Measurements from ENCODE around the gene RAB1A. TPM values are rescaled to one million over a fixed set of nuclear protein-coding genes. Genes with fewer than 3 reads are reported as not detected.
"Not testable (repeated sequence)": the region's sequence is repeated elsewhere in the genome, so short reads cannot be mapped to it uniquely, and the experiment has no call there.

The RAB1A gene
- total RNA-seq, 1 experiment from 2014 or later = 79.1 TPM

GRCh38 chr2:65153515-65153914, 23.6 kb upstream of the RAB1A start:
- Histone ChIP-seq H3K27me3 (ENCODE audit: low read length) (no peaks in the 10 kb centered on the region), H2AFZ (ENCODE audit: low read length) (no peak overlapping the region), H3K79me2 (ENCODE audit: low read length) (no peaks in the 10 kb centered on the region), H3K4me3 (ENCODE audit: low read length) (no peak overlapping the region), H3K4me1 (ENCODE audit: low read length) (peaks cover 8% of the 10 kb centered on the region), H3K9me3 (ENCODE audit: low read length) (no peaks in the 10 kb centered on the region), H3K9me2 (replicated peaks; ENCODE audit: insufficient read depth, low read length) (no peaks in the 10 kb centered on the region), H3K36me3 (ENCODE audit: insufficient read depth, low read length) (no peaks in the 10 kb centered on the region), H3K9ac (ENCODE audit: low read length) (no peak overlapping the region), H3K4me2 (ENCODE audit: low read depth, low read length, poor library complexity, severe bottlenecking) (no peak overlapping the region), H3K27ac (ENCODE audit: low read length) (no peak overlapping the region), H4K20me1 (ENCODE audit: insufficient read depth, low read depth, low read length) (no peaks in the 10 kb centered on the region)
- no peak for DNase-seq

GRCh38 chr2:65146078-65146477, 16.2 kb upstream of the RAB1A start:
- Histone ChIP-seq H3K79me2 (ENCODE audit: low read length) (no peaks in the 10 kb centered on the region), H2AFZ (ENCODE audit: low read length) (no peak overlapping the region), H3K4me1 (ENCODE audit: low read length) (no peaks in the 10 kb centered on the region), H3K4me3 (ENCODE audit: low read length) (no peak overlapping the region), H3K27ac (ENCODE audit: low read length) (no peak overlapping the region), H4K20me1 (ENCODE audit: insufficient read depth, low read depth, low read length) (no peaks in the 10 kb centered on the region), H3K4me2 (ENCODE audit: low read depth, low read length, poor library complexity, severe bottlenecking) (no peak overlapping the region), H3K9me2 (replicated peaks; ENCODE audit: insufficient read depth, low read length) (no peaks in the 10 kb centered on the region), H3K9me3 (ENCODE audit: low read length) (no peaks in the 10 kb centered on the region), H3K27me3 (ENCODE audit: low read length) (no peaks in the 10 kb centered on the region), H3K36me3 (ENCODE audit: insufficient read depth, low read length) (no peaks in the 10 kb centered on the region), H3K9ac (ENCODE audit: low read length) (no peak overlapping the region)
- DNase-seq = no peak

- no peak overlapping the region for H3K9ac ChIP-seq (ENCODE audit: low read length)
- no peak overlapping the region for H3K4me2 ChIP-seq (ENCODE audit: low read depth, low read length, poor library complexity, severe bottlenecking)
- no peak overlapping the region for H3K27ac ChIP-seq (ENCODE audit: low read length)
- no peak overlapping the region for H3K4me3 ChIP-seq (ENCODE audit: low read length)
- H2AFZ ChIP-seq (ENCODE audit: low read length) = no peak overlapping the region
- H3K4me1 ChIP-seq (ENCODE audit: low read length) = no peaks in the 10 kb centered on the region
- no peaks in the 10 kb centered on the region for H3K27me3 ChIP-seq (ENCODE audit: low read length)
- no peaks in the 10 kb centered on the region for H4K20me1 ChIP-seq (ENCODE audit: insufficient read depth, low read depth, low read length)
- DNase-seq = no peak
- H3K9me2 ChIP-seq (replicated peaks; ENCODE audit: insufficient read depth, low read length) = no peaks in the 10 kb centered on the region
- H3K9me3 ChIP-seq (ENCODE audit: low read length) = no peaks in the 10 kb centered on the region
- no peaks in the 10 kb centered on the region for H3K36me3 ChIP-seq (ENCODE audit: insufficient read depth, low read length)
- H3K79me2 ChIP-seq (ENCODE audit: low read length) = no peaks in the 10 kb centered on the region
Observed at GRCh38 chr2:65144571-65144970, 14.7 kb upstream of the RAB1A start.

GRCh38 chr2:65142515-65142914, 12.6 kb upstream of the RAB1A start:
- H3K4me2 ChIP-seq (ENCODE audit: low read depth, low read length, poor library complexity, severe bottlenecking) = no peak overlapping the region
- no peak overlapping the region for H3K27ac ChIP-seq (ENCODE audit: low read length)
- no peak overlapping the region for H2AFZ ChIP-seq (ENCODE audit: low read length)
- no peak overlapping the region for H3K9ac ChIP-seq (ENCODE audit: low read length)
- no peaks in the 10 kb centered on the region for H4K20me1 ChIP-seq (ENCODE audit: insufficient read depth, low read depth, low read length)
- no peaks in the 10 kb centered on the region for H3K9me2 ChIP-seq (replicated peaks; ENCODE audit: insufficient read depth, low read length)
- H3K9me3 ChIP-seq (ENCODE audit: low read length) = no peaks in the 10 kb centered on the region
- H3K27me3 ChIP-seq (ENCODE audit: low read length) = no peaks in the 10 kb centered on the region
- no peaks in the 10 kb centered on the region for H3K79me2 ChIP-seq (ENCODE audit: low read length)
- DNase-seq = peak; percentile 78
- H3K4me1 ChIP-seq (ENCODE audit: low read length) = no peaks in the 10 kb centered on the region
- no peaks in the 10 kb centered on the region for H3K36me3 ChIP-seq (ENCODE audit: insufficient read depth, low read length)
- H3K4me3 ChIP-seq (ENCODE audit: low read length) = no peak overlapping the region

- no peak overlapping the region for H3K4me2 ChIP-seq (ENCODE audit: low read depth, low read length, poor library complexity, severe bottlenecking)
Observed at GRCh38 chr2:65137197-65137775, 7.4 kb upstream of the RAB1A start.

GRCh38 chr2:65136253-65136652, 6.3 kb upstream of the RAB1A start:
- DNase-seq = no peak
- H2AFZ ChIP-seq (ENCODE audit: low read length) = no peak overlapping the region
- no peaks in the 10 kb centered on the region for H4K20me1 ChIP-seq (ENCODE audit: insufficient read depth, low read depth, low read length)
- H3K9me3 ChIP-seq (ENCODE audit: low read length) = no peaks in the 10 kb centered on the region
- H3K27ac ChIP-seq (ENCODE audit: low read length) = no peak overlapping the region
- H3K4me1 ChIP-seq (ENCODE audit: low read length) = no peaks in the 10 kb centered on the region
- no peak overlapping the region for H3K4me3 ChIP-seq (ENCODE audit: low read length)
- no peaks in the 10 kb centered on the region for H3K79me2 ChIP-seq (ENCODE audit: low read length)
- no peak overlapping the region for H3K9ac ChIP-seq (ENCODE audit: low read length)
- no peaks in the 10 kb centered on the region for H3K27me3 ChIP-seq (ENCODE audit: low read length)
- no peaks in the 10 kb centered on the region for H3K36me3 ChIP-seq (ENCODE audit: insufficient read depth, low read length)
- no peaks in the 10 kb centered on the region for H3K9me2 ChIP-seq (replicated peaks; ENCODE audit: insufficient read depth, low read length)
- H3K4me2 ChIP-seq (ENCODE audit: low read depth, low read length, poor library complexity, severe bottlenecking) = no peak overlapping the region

More at GRCh38 chr2:65137197-65137775, 7.4 kb upstream of the RAB1A start:
- Histone ChIP-seq H3K36me3 (ENCODE audit: insufficient read depth, low read length) (no peaks in the 10 kb centered on the region), H3K4me1 (ENCODE audit: low read length) (no peaks in the 10 kb centered on the region), H4K20me1 (ENCODE audit: insufficient read depth, low read depth, low read length) (no peaks in the 10 kb centered on the region), H3K27ac (ENCODE audit: low read length) (no peak overlapping the region), H3K9me3 (ENCODE audit: low read length) (no peaks in the 10 kb centered on the region), H3K79me2 (ENCODE audit: low read length) (no peaks in the 10 kb centered on the region), H2AFZ (ENCODE audit: low read length) (no peak overlapping the region), H3K4me3 (ENCODE audit: low read length) (no peak overlapping the region), H3K27me3 (ENCODE audit: low read length) (no peaks in the 10 kb centered on the region), H3K9ac (ENCODE audit: low read length) (no peak overlapping the region), H3K9me2 (replicated peaks; ENCODE audit: insufficient read depth, low read length) (no peaks in the 10 kb centered on the region)
- DNase-seq = no peak

- Histone ChIP-seq H3K27me3 (ENCODE audit: low read length) (no peaks in the 10 kb centered on the region), H2AFZ (ENCODE audit: low read length) (no peak overlapping the region), H3K36me3 (ENCODE audit: insufficient read depth, low read length) (no peaks in the 10 kb centered on the region), H3K4me3 (ENCODE audit: low read length) (no peak overlapping the region), H3K9me3 (ENCODE audit: low read length) (no peaks in the 10 kb centered on the region), H3K4me1 (ENCODE audit: low read length) (peaks cover 6% of the 10 kb centered on the region), H3K9ac (ENCODE audit: low read length) (no peak overlapping the region), H3K9me2 (replicated peaks; ENCODE audit: insufficient read depth, low read length) (no peaks in the 10 kb centered on the region), H3K79me2 (ENCODE audit: low read length) (peaks cover 7% of the 10 kb centered on the region), H4K20me1 (ENCODE audit: insufficient read depth, low read depth, low read length) (peaks cover 6% of the 10 kb centered on the region), H3K27ac (ENCODE audit: low read length) (no peak overlapping the region), H3K4me2 (ENCODE audit: low read depth, low read length, poor library complexity, severe bottlenecking) (no peak overlapping the region)
- DNase-seq = no peak
Observed at GRCh38 chr2:65134158-65134557, 4.3 kb upstream of the RAB1A start.

GRCh38 chr2:65133626-65134025, 3.7 kb upstream of the RAB1A start:
- no peak overlapping the region for H3K27ac ChIP-seq (ENCODE audit: low read length)
- H3K4me2 ChIP-seq (ENCODE audit: low read depth, low read length, poor library complexity, severe bottlenecking) = no peak overlapping the region
- H3K4me1 ChIP-seq (ENCODE audit: low read length) = peaks cover 9% of the 10 kb centered on the region
- no peak overlapping the region for H2AFZ ChIP-seq (ENCODE audit: low read length)
- no peak overlapping the region for H3K9ac ChIP-seq (ENCODE audit: low read length)
- peaks cover 13% of the 10 kb centered on the region for H3K79me2 ChIP-seq (ENCODE audit: low read length)
- DNase-seq = no peak
- H3K4me3 ChIP-seq (ENCODE audit: low read length) = no peak overlapping the region
- peaks cover 11% of the 10 kb centered on the region for H4K20me1 ChIP-seq (ENCODE audit: insufficient read depth, low read depth, low read length)
- no peaks in the 10 kb centered on the region for H3K9me3 ChIP-seq (ENCODE audit: low read length)
- H3K36me3 ChIP-seq (ENCODE audit: insufficient read depth, low read length) = no peaks in the 10 kb centered on the region
- H3K27me3 ChIP-seq (ENCODE audit: low read length) = no peaks in the 10 kb centered on the region
- H3K9me2 ChIP-seq (replicated peaks; ENCODE audit: insufficient read depth, low read length) = no peaks in the 10 kb centered on the region

GRCh38 chr2:65132930-65133329, 3.0 kb upstream of the RAB1A start:
- H3K27ac ChIP-seq (ENCODE audit: low read length); H3K4me2 ChIP-seq (ENCODE audit: low read depth, low read length, poor library complexity, severe bottlenecking); DNase-seq; H3K9ac ChIP-seq (ENCODE audit: low read length); H3K4me3 ChIP-seq (ENCODE audit: low read length); H3K9me3 ChIP-seq (ENCODE audit: low read length); H2AFZ ChIP-seq (ENCODE audit: low read length); H3K36me3 ChIP-seq (ENCODE audit: insufficient read depth, low read length); H3K9me2 ChIP-seq (replicated peaks; ENCODE audit: insufficient read depth, low read length); H3K27me3 ChIP-seq (ENCODE audit: low read length): not testable (repeated sequence)
- Histone ChIP-seq H3K79me2 (ENCODE audit: low read length) (peaks cover 20% of the 10 kb centered on the region), H3K4me1 (ENCODE audit: low read length) (peaks cover 16% of the 10 kb centered on the region), H4K20me1 (ENCODE audit: insufficient read depth, low read depth, low read length) (peaks cover 18% of the 10 kb centered on the region)

Measured in Karpas-422 (cell line).